HCT116 (cell line): Measurements from ENCODE around the gene ZNRF3. TPM values are rescaled to one million over a fixed set of nuclear protein-coding genes. Genes with fewer than 3 reads are reported as not detected.

ENCODE experiments used
- ATAC-seq: fragments of 200-7000 bp; cut with Tn5 transposase; 2 replicates; pipeline ENCODE4 v1.9.1; 2020; ENCODE audit warnings: mild to moderate bottlenecking, moderate library complexity
- BruUV-seq: library from RNA; stranded (reverse); fragments of 400-500 nt; replicated peaks from 2 replicates; lab custom pipeline; 2021; lab: Mats Ljungman, UMichigan
- CTCF ChIA-PET: fragments of 300-600 bp; sonication (Branson Sonifier 250); formaldehyde crosslinking; loops from one replicate; lab custom pipeline; 2021; ENCODE audit warnings: antibody characterized with exemption; lab: Charles Lee
- POLR2A ChIA-PET: fragments of 300-600, 350-600 bp; sonication (Branson Sonifier 250); formaldehyde crosslinking; loops from one replicate; lab custom pipeline; 2021; ENCODE audit warnings: antibody characterized with exemption; lab: Charles Lee
- RAD21 ChIA-PET, 2 experiments: fragments of 300-600 bp; sonication (Branson Sonifier 250); formaldehyde crosslinking; loops; one replicate each; lab custom pipeline; 2023; ENCODE audit warnings: low total read pairs in 2 of 2; ENCODE audit not compliant: uncharacterized antibody in 2 of 2, unreplicated experiment in 2 of 2, low non-redundant PET in 1 of 2; lab: Charles Lee
- DNase-seq: peaks from one replicate; pipeline ENCODE4 v3.0.0-alpha.2; 2010; ENCODE audit warnings: low read depth, low spot score
- H2AFZ ChIP-seq: fragments of 200-600 bp; shearing (Covaris generic), sonication (generic); 2 replicates; pipeline ENCODE4 v1.6.1; 2017; ENCODE audit warnings: low read depth, mixed run types, mixed read lengths, antibody characterized with exemption, low read length; ENCODE audit not compliant: poor library complexity, severe bottlenecking
- H3K27ac ChIP-seq: 2 replicates; pipeline ENCODE4 v1.5.1; 2012; ENCODE audit warnings: low read depth, low read length
- H3K27me3 ChIP-seq: fragments of 200-600 bp; sonication (generic); 2 replicates; pipeline ENCODE4 v1.6.1; 2016; ENCODE audit warnings: mixed run types, low read length, mixed read lengths; ENCODE audit not compliant: insufficient read depth
- H3K36me3 ChIP-seq, 2 experiments: fragments of 200-500 bp in 1 of 2; fragments of 200-600 bp in 1 of 2; sonication (Bioruptor generic) in 1 of 2; sonication (generic) in 1 of 2; 2 replicates each; pipeline versions ENCODE4 v1.5.1 to v1.6.1; 2014 to 2016; ENCODE audit warnings: low read length in 2 of 2, inconsistent platforms in 1 of 2, mixed read lengths in 1 of 2, mixed run types in 1 of 2; ENCODE audit not compliant: insufficient read depth in 2 of 2, control insufficient read depth in 1 of 2
- H3K4me1 ChIP-seq, 2 experiments: fragments of 200-600 bp in 1 of 2; sonication (generic) in 1 of 2; 2 replicates each; pipeline versions ENCODE4 v1.5.1 to v1.6.1; 2012 to 2017; ENCODE audit warnings: low read length in 2 of 2, inconsistent platforms in 1 of 2, mild to moderate bottlenecking in 1 of 2, mixed read lengths in 1 of 2, mixed run types in 1 of 2, moderate library complexity in 1 of 2; ENCODE audit not compliant: insufficient read depth in 2 of 2, control insufficient read depth in 1 of 2
- H3K4me2 ChIP-seq: fragments of 200-600 bp; sonication (generic); 2 replicates; pipeline ENCODE4 v1.6.1; 2017; ENCODE audit warnings: mixed run types, low read length, mixed read lengths
- H3K4me3 ChIP-seq, 2 experiments: fragments of 200-600 bp in 1 of 2; sonication (generic) in 1 of 2; replicated peaks in 1 of 2; 2 replicates each; pipeline ENCODE4 v1.5.1; 2011 to 2016; ENCODE audit warnings: low read length in 2 of 2, control low read depth in 1 of 2, low read depth in 1 of 2, mild to moderate bottlenecking in 1 of 2, mixed read lengths in 1 of 2, mixed run types in 1 of 2
- H3K79me2 ChIP-seq: fragments of 200-600 bp; sonication (generic); 2 replicates; pipeline ENCODE4 v1.6.1; 2017; ENCODE audit warnings: mild to moderate bottlenecking, mixed run types, low read length, moderate library complexity, mixed read lengths; ENCODE audit not compliant: insufficient read depth
- H3K9ac ChIP-seq: fragments of 200-600 bp; sonication (generic); 2 replicates; pipeline ENCODE4 v1.6.1; 2016; ENCODE audit warnings: low read length, mixed read lengths
- H3K9me2 ChIP-seq: fragments of 200-600 bp; sonication (generic), shearing (Covaris generic); 2 replicates; pipeline ENCODE4 v1.6.1; 2017; ENCODE audit warnings: mixed run types, mild to moderate bottlenecking, moderate library complexity; ENCODE audit not compliant: insufficient read depth
- H3K9me3 ChIP-seq, 2 experiments: fragments of 200-500 bp in 1 of 2; fragments of 200-600 bp in 1 of 2; sonication (Bioruptor generic) in 1 of 2; sonication (generic) in 1 of 2; 2 replicates each; pipeline ENCODE4 v1.6.1; 2014 to 2017; ENCODE audit warnings: low read length in 2 of 2, mixed read lengths in 2 of 2, inconsistent platforms in 1 of 2, low read depth in 1 of 2, mild to moderate bottlenecking in 1 of 2, mixed run types in 1 of 2, moderate library complexity in 1 of 2; ENCODE audit not compliant: control insufficient read depth in 1 of 2, insufficient read depth in 1 of 2
- H4K20me1 ChIP-seq: fragments of 200-600 bp; sonication (generic), shearing (Covaris generic); 2 replicates; pipeline ENCODE4 v1.6.1; 2017; ENCODE audit warnings: mixed run types, mild to moderate bottlenecking, moderate library complexity; ENCODE audit not compliant: insufficient read depth
- CBX3 ChIP-seq: IDR thresholded peaks from 2 replicates; pipeline ENCODE4 v1.6.1; 2012; ENCODE audit warnings: low read depth
- JUND ChIP-seq: IDR thresholded peaks from 2 replicates; pipeline ENCODE4 v1.6.1; 2012
- POLR2AphosphoS5 ChIP-seq: IDR thresholded peaks from 2 replicates; pipeline ENCODE4 v1.6.1; 2011; ENCODE audit warnings: mild to moderate bottlenecking, low read depth, low read length, moderate library complexity
- REST ChIP-seq: IDR thresholded peaks from 2 replicates; pipeline ENCODE4 v1.6.1; 2012; ENCODE audit warnings: low read depth
- ZFX ChIP-seq: fragments of 450-650 bp; IDR thresholded peaks from 2 replicates; pipeline ENCODE4 v1.6.1; 2017
- intact Hi-C: fragments of 100-400 bp; cut with micrococcal nuclease; formaldehyde crosslinking; loops from 2 replicates; pipeline ENCODE4 v1.10.0; 2022
- total RNA-seq: library from RNA; stranded (reverse); gene quantifications from one replicate; pipeline ENCODE4 v1.2.1, GENCODE V29; 2021; ENCODE audit not compliant: unreplicated experiment

ZNRF3 gene
- total RNA-seq, 1 experiment from 2014 or later = 12.2 TPM

GRCh38 chr22:28900379-28900925 lies 17.1 kb downstream of the ZNRF3 start:
- no peak overlapping the region for H3K4me2 ChIP-seq
- POLR2A ChIA-PET = no interaction called here
- no peaks in the 10 kb centered on the region for H3K9me2 ChIP-seq
- H2AFZ ChIP-seq = no peak overlapping the region
- CTCF ChIA-PET = no interaction called here
- TF ChIP-seq POLR2AphosphoS5 = no peak
- peaks cover 90% of the 10 kb centered on the region for H3K79me2 ChIP-seq
- no peaks in the 10 kb centered on the region for H3K9me3 ChIP-seq
- no peaks in the 10 kb centered on the region for H3K36me3 ChIP-seq
- H3K27me3 ChIP-seq = no peaks in the 10 kb centered on the region
- H3K9ac ChIP-seq = no peak overlapping the region
- RAD21 ChIA-PET = interaction anchor here in 1 of 2 experiments (0.7 kb wide), 1 partner anchor 85 kb away, joined by 3 read pairs; no protein-coding TSS in a partner anchor
- no peak overlapping the region for H3K27ac ChIP-seq
- intact Hi-C loops = no loop called here
- ATAC-seq (no peak), DNase-seq (no peak)
- no TSS peak for BruUV-seq
- H3K4me3 ChIP-seq = no peak overlapping the region
- no peaks in the 10 kb centered on the region; the same call in 1 of the 2 replicates for H4K20me1 ChIP-seq
- H3K4me1 ChIP-seq = peaks cover 30 to 66% of the 10 kb centered on the region in 2 experiments

- ChIA-PET POLR2A (no interaction called here), RAD21 (no interaction called here), CTCF (no interaction called here)
- H3K9ac ChIP-seq = no peak overlapping the region
- no peak overlapping the region for H2AFZ ChIP-seq
- H3K9me3 ChIP-seq = no peaks in the 10 kb centered on the region
- no peak overlapping the region for H3K4me3 ChIP-seq
- DNase-seq = no peak
- peaks cover 89% of the 10 kb centered on the region for H3K79me2 ChIP-seq
- no peak for ATAC-seq
- no peaks in the 10 kb centered on the region for H3K36me3 ChIP-seq
- H3K4me1 ChIP-seq = peaks cover 25 to 58% of the 10 kb centered on the region in 2 experiments
- H3K4me2 ChIP-seq = no peak overlapping the region
- no peaks in the 10 kb centered on the region; the same call in 1 of the 2 replicates for H4K20me1 ChIP-seq
- no peaks in the 10 kb centered on the region for H3K27me3 ChIP-seq
- no peaks in the 10 kb centered on the region for H3K9me2 ChIP-seq
- H3K27ac ChIP-seq = no peak overlapping the region
- TF ChIP-seq JUND = no peak
- TF ChIP-seq CBX3 = no peak
- no peak for TF ChIP-seq ZFX
- TF ChIP-seq REST = no peak
- BruUV-seq = no TSS peak
- intact Hi-C loops = no loop called here
Measured at GRCh38 chr22:28902490-28902889, 19.1 kb downstream of the ZNRF3 start.
